Measurements from ENCODE around the gene PRR9.

PRR9 gene

DNA sequence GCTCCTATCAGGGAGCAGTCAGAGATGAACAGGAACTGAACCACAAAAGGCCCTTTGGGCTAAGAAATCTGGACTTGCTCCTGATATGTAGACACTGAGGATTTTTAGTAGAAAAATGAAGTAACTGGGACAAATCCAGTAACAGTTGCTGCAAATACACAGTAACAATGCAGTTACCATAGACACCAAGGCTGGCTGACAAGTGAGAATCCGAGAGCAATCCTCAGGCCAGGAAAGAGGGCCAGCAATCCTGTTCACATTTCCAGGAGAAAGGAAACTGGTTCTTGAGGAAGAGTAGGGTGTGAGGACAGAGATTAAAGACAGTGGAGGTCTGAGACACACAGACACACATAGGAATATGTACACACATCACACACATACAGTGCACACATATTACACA, 32.8 kb downstream of the PRR9 start:
- peaks cover 8 to 12% of the 10 kb centered on the region in 2 donors for H3K27me3 ChIP-seq (ENCODE audit: control insufficient read depth in 1 of 2, insufficient read depth in 2 of 2, low read length in 2 of 2)
- no peak overlapping the region for H3K27ac ChIP-seq (ENCODE audit: low read length)
- no peaks in the 10 kb centered on the region for H3K9me3 ChIP-seq (ENCODE audit: control insufficient read depth in 2 of 2, low read length in 2 of 2)
- peaks cover 2% of the 10 kb centered on the region for H3K4me1 ChIP-seq (ENCODE audit: control insufficient read depth, insufficient read depth, low read length)
- H3K36me3 ChIP-seq (ENCODE audit: control insufficient read depth in 2 of 2, insufficient read depth in 2 of 2, low read length in 2 of 2): no peaks in the 10 kb centered on the region
- no peak overlapping the region for H3K9ac ChIP-seq (ENCODE audit: low read length in 2 of 2)
- H3K4me3 ChIP-seq (ENCODE audit: low read length in 2 of 2): no peak overlapping the region

DNA sequence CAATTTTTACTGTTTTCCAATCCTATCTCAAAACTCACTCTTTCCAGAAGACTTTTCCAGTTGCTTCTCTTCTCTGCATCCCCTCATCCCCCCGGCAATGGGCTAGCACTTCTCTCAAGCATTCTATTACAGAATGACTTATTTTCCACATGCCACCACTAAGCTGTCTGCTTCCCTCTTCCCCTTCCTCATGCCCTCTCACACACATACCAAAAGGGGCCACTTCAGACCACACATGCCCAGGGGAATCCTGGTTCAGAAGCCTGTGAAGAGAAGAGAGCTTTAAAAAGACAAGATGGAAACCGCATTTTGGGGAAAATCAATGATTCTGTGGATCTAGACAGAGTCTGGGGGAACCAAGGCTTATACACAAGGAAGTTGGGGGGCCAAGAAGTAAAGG, 33.7 kb downstream of the PRR9 start:
- Histone ChIP-seq H3K27me3 (ENCODE audit: control insufficient read depth in 1 of 2, insufficient read depth in 2 of 2, low read length in 2 of 2) (peaks cover 8 to 12% of the 10 kb centered on the region in 2 donors), H3K9me3 (ENCODE audit: control insufficient read depth in 2 of 2, low read length in 2 of 2) (no peaks in the 10 kb centered on the region), H3K4me1 (ENCODE audit: control insufficient read depth, insufficient read depth, low read length) (peaks cover 2% of the 10 kb centered on the region), H3K36me3 (ENCODE audit: control insufficient read depth in 2 of 2, insufficient read depth in 2 of 2, low read length in 2 of 2) (no peaks in the 10 kb centered on the region), H3K9ac (ENCODE audit: low read length in 2 of 2) (no peak overlapping the region), H3K4me3 (ENCODE audit: low read length in 2 of 2) (no peak overlapping the region), H3K27ac (ENCODE audit: low read length) (no peak overlapping the region)

DNA sequence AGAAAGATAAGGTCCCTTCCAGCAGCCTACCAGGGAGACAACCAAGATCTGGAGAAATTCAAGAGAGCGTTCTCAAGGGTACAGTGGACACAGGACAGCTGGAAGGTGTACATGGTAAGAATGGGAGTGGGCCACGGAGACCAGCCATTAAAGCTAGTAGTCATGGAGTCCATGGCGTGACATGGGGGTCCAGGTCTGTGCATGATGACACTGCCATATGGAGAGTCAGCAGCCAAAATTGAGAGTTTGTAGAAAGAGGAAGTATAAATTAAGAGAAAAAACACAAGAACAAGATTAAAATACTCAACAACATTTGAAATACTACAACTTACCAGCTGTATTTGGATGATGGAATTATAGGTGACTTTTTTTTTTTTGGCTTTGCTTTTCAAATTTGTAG, 34.2 kb downstream of the PRR9 start:
- H3K27ac ChIP-seq (ENCODE audit: low read length): no peak overlapping the region
- H3K9me3 ChIP-seq (ENCODE audit: control insufficient read depth in 2 of 2, low read length in 2 of 2): no peaks in the 10 kb centered on the region
- no peak overlapping the region for H3K9ac ChIP-seq (ENCODE audit: low read length in 2 of 2)
- H3K36me3 ChIP-seq (ENCODE audit: control insufficient read depth in 2 of 2, insufficient read depth in 2 of 2, low read length in 2 of 2): no peaks in the 10 kb centered on the region
- no peak overlapping the region for H3K4me3 ChIP-seq (ENCODE audit: low read length in 2 of 2)
- H3K4me1 ChIP-seq (ENCODE audit: control insufficient read depth, insufficient read depth, low read length): peaks cover 2% of the 10 kb centered on the region
- peaks cover 8 to 12% of the 10 kb centered on the region in 2 donors for H3K27me3 ChIP-seq (ENCODE audit: control insufficient read depth in 1 of 2, insufficient read depth in 2 of 2, low read length in 2 of 2)

DNA sequence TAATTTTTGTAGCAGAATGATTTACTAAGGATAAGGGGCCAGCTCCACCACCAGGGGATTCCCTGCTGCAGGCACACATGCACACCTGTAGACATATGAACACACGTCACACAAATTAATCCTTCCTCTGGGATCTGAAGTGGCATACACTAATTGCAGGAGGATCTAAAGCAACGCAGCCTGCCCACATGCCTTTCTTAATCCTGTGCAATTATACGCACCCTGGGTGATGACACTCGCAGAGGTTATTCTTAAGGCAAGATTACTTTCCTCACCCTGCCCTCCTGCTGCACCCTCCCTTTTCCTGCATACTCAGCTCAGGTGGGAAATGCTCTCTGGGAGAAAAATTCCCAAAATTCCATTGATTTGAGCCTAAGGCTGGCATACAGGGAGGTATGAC, 34.6 kb downstream of the PRR9 start:
- Histone ChIP-seq H3K27me3 (ENCODE audit: control insufficient read depth in 1 of 2, insufficient read depth in 2 of 2, low read length in 2 of 2) (peaks cover 6 to 11% of the 10 kb centered on the region in 2 donors), H3K36me3 (ENCODE audit: control insufficient read depth in 2 of 2, insufficient read depth in 2 of 2, low read length in 2 of 2) (no peaks in the 10 kb centered on the region), H3K27ac (ENCODE audit: low read length) (no peak overlapping the region), H3K4me1 (ENCODE audit: control insufficient read depth, insufficient read depth, low read length) (peaks cover 2% of the 10 kb centered on the region), H3K4me3 (ENCODE audit: low read length in 2 of 2) (no peak overlapping the region), H3K9ac (ENCODE audit: low read length in 2 of 2) (no peak overlapping the region), H3K9me3 (ENCODE audit: control insufficient read depth in 2 of 2, low read length in 2 of 2) (no peaks in the 10 kb centered on the region)

DNA sequence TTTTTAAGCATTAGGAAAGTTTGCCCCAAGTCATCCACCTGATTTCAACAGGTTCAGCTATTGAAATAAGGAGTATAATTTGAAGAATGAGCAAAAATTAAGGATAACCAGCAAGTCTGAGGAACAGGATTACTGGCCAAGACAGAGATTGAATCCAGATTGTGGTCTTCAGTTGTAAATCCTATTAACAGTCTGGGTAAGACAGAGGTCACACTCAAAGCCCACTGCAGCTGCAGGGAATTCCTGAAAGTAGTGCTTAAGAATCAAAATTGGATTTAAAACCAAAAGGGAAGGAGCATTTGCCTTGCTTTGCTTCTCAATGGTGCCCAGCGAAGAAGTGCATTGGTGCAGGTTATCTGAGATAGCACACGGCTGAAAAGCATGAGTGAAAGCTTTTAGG, 35.7 kb downstream of the PRR9 start:
- Histone ChIP-seq H3K36me3 (ENCODE audit: control insufficient read depth in 2 of 2, insufficient read depth in 2 of 2, low read length in 2 of 2) (no peaks in the 10 kb centered on the region), H3K9me3 (ENCODE audit: control insufficient read depth in 2 of 2, low read length in 2 of 2) (no peaks in the 10 kb centered on the region), H3K27ac (ENCODE audit: low read length) (no peak overlapping the region), H3K27me3 (ENCODE audit: control insufficient read depth in 1 of 2, insufficient read depth in 2 of 2, low read length in 2 of 2) (peaks cover 0 to 6% of the 10 kb centered on the region in 2 donors), H3K4me1 (ENCODE audit: control insufficient read depth, insufficient read depth, low read length) (peaks cover 2% of the 10 kb centered on the region), H3K9ac (ENCODE audit: low read length in 2 of 2) (no peak overlapping the region), H3K4me3 (ENCODE audit: low read length in 2 of 2) (no peak overlapping the region)

DNA sequence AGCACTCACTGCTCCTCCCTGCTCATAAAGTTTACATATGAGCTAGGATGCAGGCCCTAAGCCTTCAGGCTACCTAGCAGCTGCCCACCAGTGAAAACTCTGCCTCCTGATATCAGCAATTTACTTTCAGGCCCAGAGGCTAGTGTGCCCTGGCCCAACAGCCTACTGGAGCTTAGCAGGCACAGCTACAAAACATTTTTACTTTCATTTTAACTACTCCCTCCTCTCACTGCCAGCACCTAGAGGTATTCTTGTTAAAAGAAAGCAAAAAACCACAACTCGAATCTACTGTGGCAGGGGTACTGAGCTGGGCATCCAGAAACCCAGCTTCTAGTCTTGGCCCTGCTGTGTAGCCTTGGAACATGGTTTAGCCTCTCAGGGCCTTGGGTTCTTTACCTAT, 36.3 kb downstream of the PRR9 start:
- Histone ChIP-seq H3K9me3 (ENCODE audit: control insufficient read depth in 2 of 2, low read length in 2 of 2) (no peaks in the 10 kb centered on the region), H3K9ac (ENCODE audit: low read length in 2 of 2) (no peak overlapping the region), H3K36me3 (ENCODE audit: control insufficient read depth in 2 of 2, insufficient read depth in 2 of 2, low read length in 2 of 2) (no peaks in the 10 kb centered on the region), H3K4me1 (ENCODE audit: control insufficient read depth, insufficient read depth, low read length) (no peaks in the 10 kb centered on the region), H3K27me3 (ENCODE audit: control insufficient read depth in 1 of 2, insufficient read depth in 2 of 2, low read length in 2 of 2) (peaks cover 0 to 6% of the 10 kb centered on the region in 2 donors), H3K27ac (ENCODE audit: low read length) (no peak overlapping the region), H3K4me3 (ENCODE audit: low read length in 2 of 2) (no peak overlapping the region)

DNA sequence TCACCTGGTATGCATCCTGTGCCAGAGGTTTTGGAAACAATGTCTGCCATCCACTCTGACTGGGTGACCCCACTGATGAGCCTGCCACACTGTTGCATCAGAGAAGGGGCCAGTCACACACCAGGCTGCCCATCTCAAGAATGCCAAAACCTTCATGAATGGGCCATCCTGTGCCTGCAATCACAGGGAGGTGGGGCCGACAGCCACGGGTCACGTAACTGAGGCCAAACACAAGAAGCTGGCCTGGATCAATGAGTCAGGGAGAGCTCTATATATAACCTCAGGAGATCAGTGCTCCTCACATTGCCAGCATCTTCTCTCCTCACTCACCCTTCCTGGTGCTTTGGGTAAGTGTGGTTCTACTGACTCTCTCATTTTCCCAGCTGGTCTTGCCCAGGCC, 42.0 kb downstream of the PRR9 start, which contains the start of gene LORICRIN:
LORICRIN (plus strand) TSS at position 301 of the 400 bp plus-strand sequence. CDS start 1,263 bp downstream, outside the sequence.
- no peaks in the 10 kb centered on the region for H3K36me3 ChIP-seq (ENCODE audit: control insufficient read depth in 2 of 2, insufficient read depth in 2 of 2, low read length in 2 of 2)
- no peaks in the 10 kb centered on the region for H3K9me3 ChIP-seq (ENCODE audit: control insufficient read depth in 2 of 2, low read length in 2 of 2)
- no peak within 1 kb of the TSS for H3K9ac ChIP-seq (ENCODE audit: low read length in 2 of 2)
- H3K27me3 ChIP-seq (ENCODE audit: control insufficient read depth in 1 of 2, insufficient read depth in 2 of 2, low read length in 2 of 2): peaks cover 36 to 40% of the 10 kb centered on the region in 2 donors
- H3K27ac ChIP-seq (ENCODE audit: low read length): no peak within 1 kb of the TSS
- no peak within 1 kb of the TSS for H3K4me3 ChIP-seq (ENCODE audit: low read length in 2 of 2)
- H3K4me1 ChIP-seq (ENCODE audit: control insufficient read depth, insufficient read depth, low read length): peaks cover 10% of the 10 kb centered on the region

DNA sequence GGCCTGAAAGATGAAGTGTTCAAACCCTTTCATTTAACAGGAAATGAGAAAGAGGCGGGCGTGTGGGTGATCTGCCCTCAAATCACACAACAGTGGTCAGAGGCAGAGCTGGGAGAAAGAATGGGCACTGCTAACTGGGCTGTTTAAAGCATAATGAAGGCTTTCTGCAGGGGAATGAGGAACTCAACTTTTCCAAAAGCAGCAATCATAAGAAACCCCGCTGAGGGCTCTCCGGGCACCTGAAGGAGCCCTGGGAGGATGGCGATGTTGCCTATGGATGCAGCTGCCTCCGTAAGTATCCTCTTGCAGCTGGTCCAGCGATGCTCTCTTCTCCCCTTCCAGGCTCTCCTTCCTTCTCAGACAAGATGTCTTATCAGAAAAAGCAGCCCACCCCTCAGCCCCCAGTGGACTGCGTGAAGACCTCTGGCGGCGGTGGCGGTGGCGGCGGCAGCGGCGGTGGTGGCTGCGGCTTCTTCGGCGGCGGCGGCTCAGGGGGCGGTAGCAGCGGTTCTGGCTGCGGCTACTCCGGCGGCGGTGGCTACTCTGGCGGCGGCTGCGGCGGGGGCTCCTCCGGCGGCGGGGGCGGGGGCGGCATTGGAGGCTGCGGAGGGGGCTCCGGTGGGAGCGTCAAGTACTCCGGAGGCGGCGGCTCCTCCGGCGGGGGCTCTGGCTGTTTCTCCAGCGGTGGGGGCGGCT, 43.3 kb downstream of the PRR9 start:
- Histone ChIP-seq H3K9me3 (ENCODE audit: control insufficient read depth in 2 of 2, low read length in 2 of 2) (no peaks in the 10 kb centered on the region), H3K4me1 (ENCODE audit: control insufficient read depth, insufficient read depth, low read length) (peaks cover 10% of the 10 kb centered on the region), H3K36me3 (ENCODE audit: control insufficient read depth in 2 of 2, insufficient read depth in 2 of 2, low read length in 2 of 2) (no peaks in the 10 kb centered on the region), H3K27ac (ENCODE audit: low read length) (no peak overlapping the region), H3K27me3 (ENCODE audit: control insufficient read depth in 1 of 2, insufficient read depth in 2 of 2, low read length in 2 of 2) (peaks cover 37 to 49% of the 10 kb centered on the region in 2 donors), H3K4me3 (ENCODE audit: low read length in 2 of 2) (peak overlapping the region in 1 of 2 donors; percentile 64), H3K9ac (ENCODE audit: low read length in 2 of 2) (no peak overlapping the region)

DNA sequence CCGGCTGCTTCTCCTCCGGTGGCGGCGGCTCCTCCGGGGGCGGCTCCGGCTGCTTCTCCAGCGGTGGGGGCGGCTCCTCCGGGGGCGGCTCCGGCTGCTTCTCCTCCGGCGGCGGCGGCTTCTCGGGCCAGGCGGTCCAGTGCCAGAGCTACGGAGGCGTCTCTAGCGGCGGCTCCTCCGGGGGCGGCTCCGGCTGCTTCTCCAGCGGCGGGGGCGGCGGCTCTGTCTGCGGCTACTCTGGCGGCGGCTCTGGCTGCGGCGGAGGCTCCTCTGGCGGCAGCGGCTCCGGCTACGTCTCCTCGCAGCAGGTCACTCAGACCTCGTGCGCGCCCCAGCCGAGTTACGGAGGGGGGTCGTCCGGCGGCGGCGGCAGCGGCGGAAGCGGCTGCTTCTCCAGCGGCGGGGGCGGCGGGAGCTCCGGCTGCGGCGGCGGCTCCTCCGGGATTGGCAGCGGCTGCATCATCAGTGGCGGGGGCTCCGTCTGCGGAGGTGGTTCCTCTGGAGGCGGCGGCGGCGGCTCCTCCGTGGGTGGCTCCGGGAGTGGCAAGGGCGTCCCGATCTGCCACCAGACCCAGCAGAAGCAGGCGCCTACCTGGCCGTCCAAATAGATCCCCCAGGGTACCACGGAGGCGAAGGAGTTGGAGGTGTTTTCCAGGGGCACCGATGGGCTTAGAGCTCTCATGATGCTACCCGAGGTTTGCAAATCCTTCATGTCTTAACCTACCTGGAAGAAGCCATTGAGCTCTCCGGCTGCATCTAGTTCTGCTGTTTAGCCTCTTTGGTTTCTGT, 44.1 kb downstream of the PRR9 start:
- Histone ChIP-seq H3K27me3 (ENCODE audit: control insufficient read depth in 1 of 2, insufficient read depth in 2 of 2, low read length in 2 of 2) (peaks cover 37 to 49% of the 10 kb centered on the region in 2 donors), H3K9ac (ENCODE audit: low read length in 2 of 2) (no peak overlapping the region), H3K4me3 (ENCODE audit: low read length in 2 of 2) (peak overlapping the region; percentile 23 to 64), H3K4me1 (ENCODE audit: control insufficient read depth, insufficient read depth, low read length) (peaks cover 10% of the 10 kb centered on the region), H3K27ac (ENCODE audit: low read length) (no peak overlapping the region), H3K9me3 (ENCODE audit: control insufficient read depth in 2 of 2, low read length in 2 of 2) (no peaks in the 10 kb centered on the region), H3K36me3 (ENCODE audit: control insufficient read depth in 2 of 2, insufficient read depth in 2 of 2, low read length in 2 of 2) (no peaks in the 10 kb centered on the region)

DNA sequence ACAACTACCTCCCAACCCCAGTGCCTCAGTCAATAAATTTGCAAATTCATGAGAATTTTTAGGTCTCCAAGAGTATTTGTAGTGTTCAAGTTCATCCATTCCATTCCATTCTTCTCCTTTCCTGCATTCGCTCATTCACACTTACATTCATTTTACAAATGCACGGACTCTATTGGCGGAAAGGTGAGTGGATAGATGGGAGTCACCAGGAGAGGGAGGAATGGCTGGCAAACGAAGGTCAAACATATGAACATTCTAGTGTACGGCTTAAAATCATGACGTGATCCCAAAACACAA, 44.6 kb downstream of the PRR9 start:
- Histone ChIP-seq H3K27me3 (ENCODE audit: control insufficient read depth in 1 of 2, insufficient read depth in 2 of 2, low read length in 2 of 2) (peaks cover 37 to 49% of the 10 kb centered on the region in 2 donors), H3K9ac (ENCODE audit: low read length in 2 of 2) (no peak overlapping the region), H3K36me3 (ENCODE audit: control insufficient read depth in 2 of 2, insufficient read depth in 2 of 2, low read length in 2 of 2) (no peaks in the 10 kb centered on the region), H3K4me3 (ENCODE audit: low read length in 2 of 2) (peak overlapping the region; percentile 23 to 64), H3K4me1 (ENCODE audit: control insufficient read depth, insufficient read depth, low read length) (peaks cover 10% of the 10 kb centered on the region), H3K9me3 (ENCODE audit: control insufficient read depth in 2 of 2, low read length in 2 of 2) (no peaks in the 10 kb centered on the region), H3K27ac (ENCODE audit: low read length) (no peak overlapping the region)

All from stomach smooth muscle (tissue), 2 donors.